NCI-H146 (cell line): ENCODE measurements around the gene TFEB.

Experiments used
- DNase-seq: peaks from one replicate; lab custom pipeline; 2025; lab: John Stamatoyannopoulos, UW

TFEB gene

DNA sequence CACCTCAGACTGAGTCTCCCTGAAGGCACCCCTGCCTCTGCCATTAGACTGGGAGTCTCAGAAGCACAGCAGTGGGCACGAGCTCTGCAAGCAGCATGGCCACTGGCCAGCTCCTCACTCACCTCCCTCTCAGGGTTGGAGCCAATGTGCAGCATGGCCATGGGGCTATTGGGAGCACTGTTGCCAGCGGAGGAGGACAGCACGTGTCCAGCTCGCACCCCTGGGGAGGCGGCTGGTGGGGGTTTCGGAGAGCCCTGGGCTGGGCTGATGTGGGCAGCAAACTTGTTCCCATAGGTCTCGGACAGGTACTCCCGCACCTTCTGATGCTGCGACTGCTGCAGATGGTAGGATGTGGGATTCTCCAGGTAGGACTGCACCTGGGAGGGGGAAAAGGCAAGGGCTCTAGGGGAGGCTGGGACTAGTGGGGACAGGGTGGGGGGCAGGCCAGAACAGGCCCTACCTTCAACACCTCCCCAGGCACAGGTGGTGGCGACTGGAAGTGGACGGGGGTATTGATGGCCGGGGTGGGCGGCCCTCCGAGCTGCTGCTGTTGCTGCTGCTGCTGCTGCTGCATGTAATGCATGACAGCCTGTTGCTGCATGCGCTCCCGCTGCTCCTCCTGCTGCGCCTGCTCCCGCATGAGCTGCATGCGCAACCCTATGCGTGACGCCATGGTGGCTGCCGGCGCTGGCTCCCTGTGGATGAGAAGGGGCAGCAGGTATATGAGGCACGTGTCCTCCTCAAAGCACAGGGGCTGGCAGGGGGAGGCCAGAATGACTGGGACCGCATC lies 44.7 kb downstream of the TFEB start:
- DNase-seq = no peak

DNA sequence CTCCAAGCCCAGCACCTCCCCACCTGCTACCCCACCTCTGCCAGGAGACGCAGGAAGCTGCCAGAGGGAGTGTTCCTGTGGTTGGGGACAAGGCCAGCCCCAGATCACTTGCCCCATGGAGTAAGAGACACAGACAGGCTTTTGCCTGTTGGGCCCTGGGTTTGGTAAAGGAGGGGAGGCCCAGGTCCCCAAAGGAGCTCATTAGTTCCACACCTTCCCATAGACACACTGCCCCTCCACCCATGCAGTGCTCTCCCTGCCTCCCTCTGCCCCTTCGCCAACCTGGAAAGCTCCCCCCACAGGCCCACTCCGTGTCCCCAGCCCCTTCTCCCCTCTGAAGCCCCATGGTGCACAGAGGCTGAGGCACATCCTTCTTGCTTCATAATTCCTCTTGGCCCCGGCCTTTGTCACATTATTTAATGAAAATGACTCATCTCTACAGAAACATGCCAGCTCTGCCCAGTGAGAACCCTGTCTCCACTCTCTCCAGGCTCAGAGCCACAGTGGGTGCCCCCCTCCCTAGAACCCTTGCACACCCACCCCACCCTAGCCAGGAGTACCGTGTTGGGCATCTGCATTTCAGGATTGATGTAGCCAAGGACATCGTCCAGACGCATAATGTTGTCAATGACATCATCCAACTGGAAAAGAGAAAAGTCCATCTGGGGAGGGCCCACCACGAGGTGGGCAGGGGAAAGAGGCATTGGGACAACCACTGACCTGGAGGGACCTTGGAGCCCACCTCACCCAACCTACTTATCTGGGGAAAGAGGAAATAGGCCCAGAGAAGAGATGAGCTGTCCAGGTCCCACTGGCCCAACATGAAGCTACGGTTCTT lies 46.0 kb downstream of the TFEB start:
- no peak for DNase-seq

DNA sequence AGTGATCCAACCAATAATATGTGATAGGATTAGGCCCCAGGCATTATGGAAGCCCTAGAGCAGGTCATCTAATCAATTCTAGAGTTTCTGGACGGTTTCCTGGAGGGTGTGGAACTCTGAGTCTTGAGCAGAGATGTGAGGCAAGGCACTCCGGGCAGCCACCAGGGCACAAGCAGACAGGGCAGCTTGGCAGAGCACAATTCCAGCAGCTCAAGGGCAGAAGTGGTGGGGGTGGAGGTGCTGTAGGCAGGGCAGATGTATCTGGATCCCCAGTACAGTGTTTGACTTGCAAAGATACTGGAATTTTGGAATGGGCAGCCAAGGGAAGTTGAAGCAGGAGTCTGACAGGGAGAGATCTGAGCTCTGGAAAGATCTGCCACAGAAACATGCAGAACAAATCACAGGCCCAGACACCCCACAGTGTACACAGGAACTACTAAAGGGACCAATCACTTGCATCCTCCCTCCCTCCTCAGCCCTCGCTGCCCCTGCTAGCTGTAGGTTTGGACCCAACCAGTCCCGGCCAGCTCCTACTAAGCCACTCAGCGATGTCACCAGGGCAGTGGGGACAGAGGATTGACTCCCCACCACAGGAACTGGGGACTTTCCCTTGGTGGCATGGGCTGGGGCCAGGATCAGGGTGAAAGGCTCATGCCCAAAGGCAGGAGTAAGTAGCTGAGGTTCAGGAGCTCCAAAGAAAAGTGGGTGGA lies 47.0 kb downstream of the TFEB start:
- no peak for DNase-seq

GRCh38 chr6:41687501-41688175 lies 47.8 kb downstream of the TFEB start:
- no peak for DNase-seq

GRCh38 chr6:41685641-41686380 lies 49.6 kb downstream of the TFEB start:
- no peak for DNase-seq

- DNase-seq = no peak
These were observed 50.9 kb downstream of the TFEB start for GRCh38 chr6:41684311-41685180.

GRCh38 chr6:41683523-41684310 lies 51.7 kb downstream of the TFEB start:
- peak; percentile 79 for DNase-seq

DNA sequence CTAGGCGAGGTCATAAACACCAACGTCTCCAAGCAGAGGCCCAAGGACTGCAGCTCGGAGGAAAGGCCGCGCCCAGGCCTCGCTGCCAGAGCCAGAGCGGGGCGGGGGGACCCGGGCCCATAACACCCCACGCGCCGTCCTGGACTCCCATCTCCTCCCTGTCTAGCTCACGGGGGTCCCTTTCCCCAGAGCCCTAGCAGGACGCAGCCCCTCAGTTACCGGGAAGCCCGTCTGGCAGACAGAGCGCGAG lies 52.2 kb downstream of the TFEB start:
- no peak for DNase-seq

- peak; percentile 74 for DNase-seq
These were observed 52.7 kb downstream of the TFEB start for GRCh38 chr6:41682497-41683272.

DNA sequence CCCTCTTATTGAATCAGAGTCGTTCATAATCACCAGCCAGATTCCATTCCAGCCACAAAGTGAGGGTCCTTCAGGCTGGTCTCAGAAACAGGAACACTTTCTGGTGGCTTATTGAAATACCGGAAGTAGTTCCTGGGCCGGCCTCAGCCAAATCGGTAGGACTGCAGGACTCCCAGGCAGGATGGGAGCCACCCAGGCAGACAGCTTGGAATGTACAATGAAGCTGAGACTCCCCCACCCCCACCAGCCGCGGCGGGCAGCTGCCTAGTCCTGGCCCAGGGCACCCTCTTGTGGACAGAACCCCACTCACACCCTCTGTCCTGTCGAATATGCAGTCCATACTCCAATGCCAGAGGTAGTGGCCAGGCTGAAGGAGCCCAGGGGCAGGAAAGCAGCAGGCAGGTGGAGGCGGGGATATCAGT lies 53.3 kb downstream of the TFEB start:
- DNase-seq = peak; percentile 96

DNA sequence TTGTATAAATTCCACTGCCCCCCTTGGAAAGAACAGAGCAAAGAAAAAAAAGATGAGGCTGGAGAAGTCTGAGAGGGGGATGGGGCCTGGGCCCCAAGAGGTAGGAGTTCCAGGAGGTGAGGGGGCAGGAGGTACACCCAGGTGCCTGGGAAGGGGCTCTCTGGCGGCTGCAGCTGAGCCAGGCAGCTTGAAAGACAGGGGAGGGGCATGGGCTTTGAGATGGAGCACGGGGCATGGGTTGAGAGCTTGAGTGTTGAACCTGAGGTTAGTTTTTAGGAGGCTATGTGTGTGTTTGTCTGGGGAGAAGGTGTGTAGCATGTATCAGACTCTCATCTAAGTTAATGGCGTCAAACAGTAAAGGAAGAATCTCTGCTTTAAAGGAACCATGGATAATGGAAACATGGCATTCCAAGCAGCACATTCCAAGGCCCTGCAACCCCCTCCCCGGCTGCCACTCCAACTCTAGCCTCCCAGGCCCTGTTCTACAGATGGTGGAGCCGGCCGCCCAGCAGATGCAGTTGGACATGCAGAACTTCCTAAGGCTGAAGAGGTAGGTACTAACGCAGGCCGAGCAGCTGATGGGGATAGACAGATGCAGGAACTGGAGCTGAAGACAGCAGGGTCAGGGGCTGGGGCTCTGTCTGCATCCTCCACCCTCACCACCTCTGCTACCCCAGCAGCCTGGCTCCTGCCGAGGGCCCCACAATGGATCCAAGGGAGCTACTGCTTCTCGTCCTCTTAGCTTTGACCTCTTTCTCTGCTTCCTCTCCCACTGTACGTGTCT lies 55.0 kb downstream of the TFEB start:
- DNase-seq = no peak

GRCh38 chr6:41679696-41680095 lies 55.7 kb downstream of the TFEB start:
- no peak for DNase-seq

DNA sequence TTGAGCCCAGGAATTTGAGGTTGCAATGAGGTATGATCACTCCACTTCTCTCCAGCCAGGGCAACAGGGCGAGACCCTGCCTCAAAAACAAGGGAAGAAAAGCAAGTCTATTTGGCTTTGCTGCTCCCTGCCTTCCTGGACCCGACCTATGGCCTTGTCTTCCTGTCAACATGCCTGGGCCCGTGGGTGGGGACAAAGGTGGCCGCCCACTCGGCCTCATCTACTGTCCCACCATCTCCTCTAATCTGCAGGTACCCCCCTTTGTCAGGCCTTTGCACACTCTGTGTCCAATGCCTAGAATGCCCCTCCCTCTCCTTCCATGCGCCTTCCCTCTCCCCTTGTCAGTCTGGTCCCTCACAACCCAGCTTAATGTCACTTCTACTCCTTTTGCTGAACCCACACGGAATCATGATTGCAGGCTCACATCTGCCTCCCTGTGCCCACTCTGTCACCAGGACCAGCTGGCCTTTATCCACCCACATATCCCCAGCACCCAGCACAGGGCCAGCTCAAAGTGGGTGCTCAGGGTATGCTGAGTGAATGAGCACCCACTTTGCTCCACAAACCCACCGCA lies 56.8 kb downstream of the TFEB start:
- DNase-seq = no peak

DNA sequence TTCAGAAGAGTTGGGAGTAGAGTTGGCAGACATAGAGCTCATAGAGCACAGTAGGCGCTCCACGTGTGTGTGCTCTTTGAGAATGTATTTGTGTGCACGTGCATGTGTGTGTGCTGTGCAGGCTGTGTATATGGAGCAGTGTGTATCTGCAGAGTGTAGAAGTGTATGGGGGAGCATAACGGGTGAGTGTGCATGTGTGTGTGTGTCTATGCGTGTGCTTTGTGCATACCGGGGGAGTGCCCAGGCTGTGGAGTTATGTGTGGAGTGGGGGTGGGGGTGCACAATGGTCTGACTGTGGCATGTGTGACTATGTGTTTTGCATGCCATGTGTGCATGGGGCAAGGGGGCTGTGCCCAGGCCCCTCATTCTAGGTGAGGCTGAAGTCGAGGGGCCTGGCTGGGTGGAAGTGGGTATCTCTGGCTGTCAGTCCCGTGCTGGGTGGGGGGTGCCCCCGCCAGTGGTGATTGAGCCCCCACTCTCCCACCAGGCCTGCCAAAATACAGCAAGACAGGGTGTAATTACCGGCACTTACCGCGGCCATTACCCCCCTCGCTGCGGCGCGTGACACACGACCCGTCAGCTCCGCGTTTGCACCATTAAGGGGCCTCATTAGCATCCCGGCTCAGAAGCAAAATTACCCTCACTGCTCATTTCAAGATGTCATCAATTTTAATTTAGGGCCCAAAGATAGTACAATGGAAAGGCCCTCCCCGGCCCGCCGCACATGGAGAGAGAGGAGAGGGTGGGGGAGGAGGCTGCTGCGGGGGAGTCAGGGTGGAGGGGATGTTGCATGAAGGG lies 58.1 kb downstream of the TFEB start:
- no peak for DNase-seq

DNA sequence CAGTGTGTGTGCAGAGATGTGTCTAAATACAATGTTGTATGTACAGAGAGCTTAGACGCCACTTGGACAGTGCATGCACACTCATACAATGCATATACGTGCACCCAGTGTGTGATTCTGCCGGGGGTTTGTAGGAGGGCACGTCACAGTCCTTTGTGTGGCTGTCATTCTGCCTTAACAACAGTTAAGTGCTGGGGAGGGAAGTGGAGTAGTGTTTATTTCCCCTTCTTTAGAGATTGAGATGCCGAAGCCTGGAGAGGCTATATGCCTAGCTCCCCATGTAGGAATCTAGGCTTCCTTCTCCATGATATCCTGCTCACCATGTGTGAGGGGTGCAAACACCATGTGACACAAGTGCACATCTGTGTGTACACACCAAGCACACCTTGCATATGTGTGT lies 59.0 kb downstream of the TFEB start:
- DNase-seq = no peak

DNA sequence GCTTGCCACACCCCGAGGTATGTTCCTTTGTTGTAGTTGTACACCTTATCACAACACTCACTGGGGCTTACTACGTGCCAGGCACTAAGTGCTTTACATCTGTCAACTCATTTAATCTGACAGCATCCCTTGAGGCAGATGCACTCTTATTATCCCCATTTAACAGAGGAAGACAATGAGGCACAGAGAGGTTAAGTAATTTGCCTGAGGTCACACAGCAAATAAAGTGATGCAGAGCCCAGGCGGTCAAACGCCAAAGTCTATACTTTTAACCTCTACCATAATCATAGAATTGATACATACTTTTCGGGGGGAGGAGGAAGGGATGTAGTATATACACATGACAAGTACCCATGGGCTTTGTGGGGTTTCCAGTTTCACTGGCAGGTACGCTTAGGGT lies 59.4 kb downstream of the TFEB start:
- no peak for DNase-seq

- DNase-seq = no peak
These were observed 60.1 kb downstream of the TFEB start for GRCh38 chr6:41675176-41675775.
